K562 (cell line): ENCODE data around the gene HTR6. TPM values are rescaled to one million over a fixed set of nuclear protein-coding genes. Genes with fewer than 3 reads are reported as not detected.

Source experiments
- ATAC-seq: fragments of 200-7000 bp; cut with Tn5 transposase; 3 replicates; pipeline ENCODE4 v1.9.1; 2020; ENCODE audit warnings: moderate library complexity
- BruUV-seq: library from RNA; stranded (reverse); fragments of 400-500 nt; replicated peaks from 2 replicates; lab custom pipeline; 2021; lab: Mats Ljungman, UMichigan
- CTCF ChIA-PET: fragments of 300-600 bp; formaldehyde crosslinking; extraction: SDS; loops from one replicate; lab custom pipeline; 2021; ENCODE audit warnings: low intra/inter-chr PET ratio; lab: Yijun Ruan, JAX
- POLR2A ChIA-PET: fragments of 300-600, 350-650 bp; sonication (Branson Sonifier 250); formaldehyde crosslinking; extraction: SDS; loops from one replicate; lab custom pipeline; 2021; ENCODE audit warnings: antibody characterized with exemption, inconsistent platforms; lab: Yijun Ruan, JAX
- DNase-seq, 4 experiments: peaks; one replicate each; pipeline versions ENCODE4 v3.0.0 to v3.0.0-alpha.2; 2011 to 2018; ENCODE audit warnings: low spot score in 3 of 4, mixed read lengths in 3 of 4; ENCODE audit errors: extremely low read depth in 1 of 4
- FAIRE-seq: peaks from 2 replicates; lab custom pipeline; 2011; peaks lifted over from hg19 to GRCh38; lab: Jason Lieb, UNC
- H2AFZ ChIP-seq: 2 replicates; pipeline ENCODE4 v1.6.0; 2011; ENCODE audit warnings: low read depth, low read length, control low read depth, inconsistent platforms
- H3K27ac ChIP-seq: fragments of 200-600 bp; 3 replicates; pipeline ENCODE4 v1.8.0; 2011; ENCODE audit warnings: low read depth, mild to moderate bottlenecking, control low read depth, inconsistent platforms, low read length, moderate library complexity, mixed read lengths; ENCODE audit errors: extremely low read depth
- H3K27me3 ChIP-seq, 2 experiments: fragments of 300-600 bp in 1 of 2; 2 replicates in 1 of 2; 3 replicates in 1 of 2; pipeline versions ENCODE4 v1.6.0 to v1.8.0; 2011; ENCODE audit warnings: inconsistent platforms in 2 of 2, low read length in 2 of 2, mild to moderate bottlenecking in 1 of 2, mixed read lengths in 1 of 2, moderate library complexity in 1 of 2; ENCODE audit not compliant: control insufficient read depth in 2 of 2, insufficient read depth in 2 of 2
- H3K36me3 ChIP-seq: fragments of 300-600 bp; 3 replicates; pipeline ENCODE4 v1.8.0; 2011; ENCODE audit warnings: mild to moderate bottlenecking, low read length, inconsistent platforms; ENCODE audit not compliant: control insufficient read depth, insufficient read depth
- H3K4me1 ChIP-seq, 2 experiments: fragments of 200-600 bp in 1 of 2; replicated peaks in 1 of 2; 2 replicates in 1 of 2; 3 replicates in 1 of 2; pipeline versions ENCODE4 v1.5.1 to v1.8.0; 2011; ENCODE audit warnings: inconsistent platforms in 2 of 2, low read length in 2 of 2, mild to moderate bottlenecking in 1 of 2, mixed read lengths in 1 of 2, moderate library complexity in 1 of 2; ENCODE audit not compliant: control insufficient read depth in 2 of 2, insufficient read depth in 2 of 2
- H3K4me2 ChIP-seq: 2 replicates; pipeline ENCODE4 v1.6.1; 2011; ENCODE audit warnings: low read length, control low read depth, inconsistent platforms, mixed read lengths; ENCODE audit not compliant: insufficient read depth
- H3K4me3 ChIP-seq: fragments of 200-600 bp; sonication (generic), shearing (Covaris generic); 2 replicates; pipeline ENCODE4 v1.5.1; 2016; ENCODE audit warnings: control low read depth, inconsistent platforms
- H3K79me2 ChIP-seq: fragments of 200-600 bp; 3 replicates; pipeline ENCODE4 v1.8.0; 2011; ENCODE audit warnings: low read length, inconsistent platforms; ENCODE audit not compliant: control insufficient read depth, insufficient read depth
- H3K9ac ChIP-seq, 2 experiments: 2 replicates each; pipeline versions ENCODE4 v1.6.0 to v1.6.1; 2011; ENCODE audit warnings: low read depth in 2 of 2, low read length in 2 of 2, control low read depth in 1 of 2, inconsistent platforms in 1 of 2, mild to moderate bottlenecking in 1 of 2, mixed read lengths in 1 of 2; ENCODE audit not compliant: insufficient read depth in 1 of 2
- H3K9me1 ChIP-seq: one replicate; pipeline ENCODE4 v1.6.0; 2011; ENCODE audit warnings: inconsistent platforms, mild to moderate bottlenecking, low read length, moderate library complexity; ENCODE audit not compliant: control insufficient read depth, insufficient read depth
- H3K9me3 ChIP-seq: replicated peaks from 2 replicates; pipeline ENCODE4 v1.5.1; 2011; ENCODE audit warnings: low read depth, low read length, inconsistent platforms; ENCODE audit not compliant: control insufficient read depth, insufficient read depth
- H4K20me1 ChIP-seq: replicated peaks from 2 replicates; pipeline ENCODE4 v1.6.1; 2011; ENCODE audit warnings: low read length, inconsistent platforms, mixed read lengths; ENCODE audit not compliant: control insufficient read depth, insufficient read depth
- E4F1 ChIP-seq: fragments of 250-450 bp; sonication (Bioruptor Pico); IDR thresholded peaks from 2 replicates; pipeline ENCODE4 v1.5.0; 2021; ENCODE audit warnings: mild to moderate bottlenecking, borderline replicate concordance
- SMARCA5 ChIP-seq: fragments of 450-650 bp; IDR thresholded peaks from 2 replicates; pipeline ENCODE4 v1.6.1; 2016
- YBX1 ChIP-seq: fragments of 450-650 bp; IDR thresholded peaks from 2 replicates; pipeline ENCODE4 v1.7.1; 2016; ENCODE audit warnings: mild to moderate bottlenecking
- ZC3H11A ChIP-seq: IDR thresholded peaks from 2 replicates; pipeline ENCODE4 v1.6.1; 2012; ENCODE audit warnings: low read depth, low read length, improper control_type of control experiment
- ZNF512 ChIP-seq: IDR thresholded peaks from 2 replicates; pipeline ENCODE4 v1.6.1; 2016; ENCODE audit warnings: missing genetic modification characterization, missing compliant biosample characterization
- ZNF740 ChIP-seq, 3 experiments: fragments of 200-800 bp in 1 of 3; sonication (Bioruptor generic) in 1 of 3; sonication (generic) in 1 of 3; formaldehyde crosslinking in 1 of 3; IDR thresholded peaks; 2 replicates each; pipeline versions ENCODE4 v1.6.1 to v1.8.0; 2016 to 2022; ENCODE audit warnings: mild to moderate bottlenecking in 2 of 3, missing compliant biosample characterization in 2 of 3, missing genetic modification characterization in 2 of 3, missing genetic modification reagents in 1 of 3
- WGBS: fragments of 100-300 bp; shearing (Covaris generic); methylation state at CpG from one replicate; pipeline ENCODE4 v1.1.6; 2016; ENCODE audit warnings: low coverage, mixed read lengths; ENCODE audit not compliant: insufficient coverage; ENCODE audit errors: missing lambda C conversion rate; 5-methylcytosine and 5-hydroxymethylcytosine counted together
- in situ Hi-C: fragments of 300-500 bp; cut with MboI; formaldehyde crosslinking; loops from 4 replicates; pipeline ENCODE4 v1.15.0; 2018; ENCODE audit warnings: inconsistent platforms, mixed read lengths
- intact Hi-C: fragments of 100-400 bp; cut with micrococcal nuclease; formaldehyde crosslinking; loops from 2 replicates; pipeline ENCODE4 v1.14.2; 2022
- polyA plus RNA-seq, 8 experiments: library from polyadenylated mRNA; depleted of rRNA in 4 of 8; stranded (reverse) in 5 of 8; unstranded in 3 of 8; fragments of >200 nt; fragmentation: Nextera tagmentation in 2 of 8; fragmentation: Illumina TruSeq in 1 of 8; extraction: Ambion mirVana in 2 of 8; extraction: Trizol in 1 of 8; gene quantifications; 2 replicates each; pipeline versions ENCODE4 v1.2.1 to v1.2.3, GENCODE V29; 2011 to 2014; ENCODE audit warnings: inconsistent platforms in 1 of 8, missing spikeins in 1 of 8
- total RNA-seq, 7 experiments: library from RNA; depleted of rRNA in 6 of 7; stranded (reverse); fragments of >200 nt in 6 of 7; fragmentation: Illumina TruSeq in 2 of 7; extraction: Trizol in 2 of 7; gene quantifications; 2 replicates each; pipeline versions ENCODE4 v1.2.1 to v1.2.3, GENCODE V29; 2011 to 2021; ENCODE audit warnings: low replicate concordance in 1 of 7

Gene HTR6
- total and polyA plus RNA-seq, 9 of the 15 experiments (the other 6 are each of a cell fraction or from before 2014, with no cell fraction given) = not detected

DNA sequence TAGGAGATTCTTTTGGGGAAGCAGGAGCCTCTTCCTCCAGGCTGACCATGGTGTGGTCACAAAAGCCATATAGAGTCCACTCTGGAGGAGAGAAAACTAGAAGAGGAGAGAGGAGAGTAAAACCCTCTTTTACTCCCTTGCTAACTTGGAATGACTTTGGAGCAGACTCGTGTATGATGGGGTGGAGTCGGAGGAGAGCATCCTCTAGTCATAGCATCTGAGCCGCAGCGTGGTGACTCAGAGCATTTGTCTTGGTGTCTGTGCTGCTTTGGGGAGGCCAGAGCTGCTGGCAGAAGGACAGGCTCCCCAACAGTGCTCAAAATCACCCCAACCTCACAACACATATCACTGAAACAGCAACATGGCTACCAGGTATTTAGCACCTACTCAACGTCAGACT, 11.1 kb downstream of the HTR6 start:
- in situ Hi-C loops (no loop called here), intact Hi-C loops (no loop called here)
- no peaks in the 10 kb centered on the region for H3K9me1 ChIP-seq
- no peak overlapping the region for H3K9ac ChIP-seq
- H3K27ac ChIP-seq = no peak overlapping the region
- H3K4me2 ChIP-seq = no peak overlapping the region
- ChIA-PET CTCF (no interaction called here), POLR2A (no interaction called here)
- H3K36me3 ChIP-seq = no peaks in the 10 kb centered on the region
- FAIRE-seq = no peak
- no peaks in the 10 kb centered on the region for H3K79me2 ChIP-seq
- no peak overlapping the region for H2AFZ ChIP-seq
- ATAC-seq = no peak
- H3K4me3 ChIP-seq = no peak overlapping the region
- H3K9me3 ChIP-seq = no peaks in the 10 kb centered on the region
- no TSS peak for BruUV-seq
- H4K20me1 ChIP-seq = peaks cover 32% of the 10 kb centered on the region
- DNase-seq = no peak
- WGBS = 3% methylated on average over 5 of the region's 5 CpGs
- H3K27me3 ChIP-seq = peaks cover 20 to 39% of the 10 kb centered on the region in 2 experiments
- H3K4me1 ChIP-seq = peaks cover 0 to 9% of the 10 kb centered on the region in 2 experiments; a peak in 1 of 5 replicates
- TF ChIP-seq E4F1 (CRISPR knock-in tag) = no peak
- no peak for TF ChIP-seq SMARCA5
- TF ChIP-seq ZNF512 (tag) = no peak
- no peak for TF ChIP-seq YBX1
- no peak for TF ChIP-seq ZC3H11A
- no peak for TF ChIP-seq ZNF740 (CRISPR knock-in tag; IDR thresholded peaks at IDR 0.05)
- TF ChIP-seq ZNF740 (tag; IDR thresholded peaks at IDR 0.05) = no peak
